GM12878 (cell line): ENCODE results near the gene SEMA4D. TPM values are rescaled to one million over a fixed set of nuclear protein-coding genes. Genes with fewer than 3 reads are reported as not detected.

ENCODE experiments used
- BHLHE40 ChIP-seq, 2 experiments: fragments of 450-650 bp in 1 of 2; IDR thresholded peaks; 2 replicates each; pipeline ENCODE4 v1.6.1; 2011 to 2017; ENCODE audit warnings: low read depth in 2 of 2, borderline replicate concordance in 1 of 2, improper control_type of control experiment in 1 of 2, low read length in 1 of 2, mild to moderate bottlenecking in 1 of 2
- CBX5 ChIP-seq: sonication (generic); IDR thresholded peaks from 2 replicates; pipeline ENCODE4 v1.6.1; 2016; ENCODE audit warnings: low read depth, moderate library complexity, mild to moderate bottlenecking, inconsistent platforms
- CHD1 ChIP-seq: IDR thresholded peaks from 2 replicates; pipeline ENCODE4 v1.6.1; 2012; ENCODE audit warnings: low read depth, low read length, improper control_type of control experiment
- ETV6 ChIP-seq, 2 experiments: fragments of 450-650 bp in 1 of 2; IDR thresholded peaks in 1 of 2; conservative IDR thresholded peaks in 1 of 2; 2 replicates each; pipeline ENCODE4 v1.6.1; 2014; ENCODE audit warnings: antibody characterized with exemption in 1 of 2, borderline replicate concordance in 1 of 2, low read depth in 1 of 2, mild to moderate bottlenecking in 1 of 2, moderate library complexity in 1 of 2
- FOXK2 ChIP-seq: fragments of 450-650 bp; IDR thresholded peaks from 2 replicates; pipeline ENCODE4 v1.6.1; 2017; ENCODE audit warnings: mild to moderate bottlenecking, moderate library complexity
- GABPA ChIP-seq: IDR thresholded peaks from 2 replicates; pipeline ENCODE4 v1.6.1; 2014; ENCODE audit warnings: antibody characterized with exemption, low read depth, mild to moderate bottlenecking, inconsistent platforms
- GATAD2B ChIP-seq: fragments of 450-650 bp; conservative IDR thresholded peaks from 2 replicates; pipeline ENCODE4 v1.6.1; 2017; ENCODE audit warnings: low read depth, mild to moderate bottlenecking, moderate library complexity
- HDGF ChIP-seq: fragments of 450-650 bp; IDR thresholded peaks from 2 replicates; pipeline ENCODE4 v1.6.1; 2016; ENCODE audit warnings: antibody characterized with exemption
- IKZF1 ChIP-seq: fragments of 450-650 bp; conservative IDR thresholded peaks from 2 replicates; pipeline ENCODE4 v1.6.1; 2017; ENCODE audit warnings: antibody characterized with exemption, mild to moderate bottlenecking
- KDM1A ChIP-seq: fragments of 200-600 bp; sonication (generic); IDR thresholded peaks from 2 replicates; pipeline ENCODE4 v1.6.1; 2016; ENCODE audit warnings: borderline replicate concordance
- LARP7 ChIP-seq: fragments of 450-650 bp; IDR thresholded peaks from 2 replicates; pipeline ENCODE4 v1.6.1; 2017; ENCODE audit warnings: mild to moderate bottlenecking
- RBBP5 ChIP-seq: fragments of 200-600 bp; sonication (generic); conservative IDR thresholded peaks from 2 replicates; pipeline ENCODE4 v1.6.1; 2016
- polyA plus RNA-seq, 11 experiments: library from polyadenylated mRNA; depleted of rRNA in 4 of 11; unstranded in 6 of 11; stranded (reverse) in 5 of 11; fragments of >200 nt; fragmentation: Nextera tagmentation in 4 of 11; fragmentation: Illumina TruSeq in 1 of 11; extraction: Ambion mirVana in 4 of 11; extraction: Trizol in 1 of 11; gene quantifications; 1 replicate in 1 of 11; 2 replicates in 10 of 11; pipeline versions ENCODE4 v1.2.1 to v1.2.3, GENCODE V29; 2011 to 2016; ENCODE audit warnings: inconsistent platforms in 2 of 11, missing spikeins in 2 of 11, low read depth in 1 of 11
- total RNA-seq, 4 experiments: library from RNA; depleted of rRNA in 3 of 4; stranded (reverse); fragments of >200 nt in 3 of 4; fragmentation: Illumina TruSeq in 1 of 4; extraction: Trizol in 1 of 4; gene quantifications; 2 replicates each; pipeline versions ENCODE4 v1.2.1 to v1.2.3, GENCODE V29; 2013 to 2021
- TF ChIP-seq, protein P1 (sequence below): fragments of 450-650 bp; IDR thresholded peaks from 2 replicates; pipeline ENCODE4 v1.6.1; 2017; ENCODE audit warnings: mild to moderate bottlenecking, moderate library complexity
- TF ChIP-seq, protein P2 (sequence below): IDR thresholded peaks from 2 replicates; pipeline ENCODE4 v1.6.1; 2011; ENCODE audit warnings: low read depth, mild to moderate bottlenecking, low read length, moderate library complexity, borderline replicate concordance; ENCODE audit errors: extremely low read depth

Gene SEMA4D
- total and polyA plus RNA-seq, 10 of the 15 experiments (the other 5 are each of a cell fraction or from before 2014, with no cell fraction given), result 15.1 to 136 (median 39.6) TPM

DNA sequence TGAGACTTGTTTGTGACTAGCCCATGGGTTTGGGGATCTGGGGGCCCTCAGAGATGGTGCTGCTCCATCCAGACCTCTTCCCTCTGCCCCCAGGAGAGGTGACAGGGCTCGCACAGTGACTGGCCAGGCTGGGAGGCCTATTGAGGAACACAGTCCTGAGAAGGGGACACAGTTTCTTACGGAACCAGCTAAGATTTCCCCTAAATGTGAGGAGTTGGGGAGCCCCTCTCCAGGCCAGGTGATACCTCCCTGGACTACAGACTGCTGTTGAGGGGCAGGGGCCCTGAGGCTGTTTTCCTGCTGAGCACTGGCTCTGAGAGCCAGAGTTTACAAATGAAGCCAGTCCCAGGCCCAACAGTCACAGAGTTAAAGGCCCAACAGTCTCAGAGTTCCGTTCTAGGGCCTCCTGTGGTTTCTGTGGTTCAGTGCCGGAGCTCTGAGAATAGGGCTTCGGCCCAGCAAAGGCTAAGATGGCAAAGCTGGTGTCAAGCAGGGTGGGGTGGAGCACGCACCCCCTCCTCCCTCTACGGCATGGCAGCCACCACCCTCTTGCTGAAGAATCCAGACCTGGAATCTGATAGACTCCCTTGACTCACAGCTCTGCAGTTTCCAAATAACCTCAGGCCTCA lies 1.1 kb upstream of the SEMA4D start (continued):
- TF ChIP-seq, protein P1, sequence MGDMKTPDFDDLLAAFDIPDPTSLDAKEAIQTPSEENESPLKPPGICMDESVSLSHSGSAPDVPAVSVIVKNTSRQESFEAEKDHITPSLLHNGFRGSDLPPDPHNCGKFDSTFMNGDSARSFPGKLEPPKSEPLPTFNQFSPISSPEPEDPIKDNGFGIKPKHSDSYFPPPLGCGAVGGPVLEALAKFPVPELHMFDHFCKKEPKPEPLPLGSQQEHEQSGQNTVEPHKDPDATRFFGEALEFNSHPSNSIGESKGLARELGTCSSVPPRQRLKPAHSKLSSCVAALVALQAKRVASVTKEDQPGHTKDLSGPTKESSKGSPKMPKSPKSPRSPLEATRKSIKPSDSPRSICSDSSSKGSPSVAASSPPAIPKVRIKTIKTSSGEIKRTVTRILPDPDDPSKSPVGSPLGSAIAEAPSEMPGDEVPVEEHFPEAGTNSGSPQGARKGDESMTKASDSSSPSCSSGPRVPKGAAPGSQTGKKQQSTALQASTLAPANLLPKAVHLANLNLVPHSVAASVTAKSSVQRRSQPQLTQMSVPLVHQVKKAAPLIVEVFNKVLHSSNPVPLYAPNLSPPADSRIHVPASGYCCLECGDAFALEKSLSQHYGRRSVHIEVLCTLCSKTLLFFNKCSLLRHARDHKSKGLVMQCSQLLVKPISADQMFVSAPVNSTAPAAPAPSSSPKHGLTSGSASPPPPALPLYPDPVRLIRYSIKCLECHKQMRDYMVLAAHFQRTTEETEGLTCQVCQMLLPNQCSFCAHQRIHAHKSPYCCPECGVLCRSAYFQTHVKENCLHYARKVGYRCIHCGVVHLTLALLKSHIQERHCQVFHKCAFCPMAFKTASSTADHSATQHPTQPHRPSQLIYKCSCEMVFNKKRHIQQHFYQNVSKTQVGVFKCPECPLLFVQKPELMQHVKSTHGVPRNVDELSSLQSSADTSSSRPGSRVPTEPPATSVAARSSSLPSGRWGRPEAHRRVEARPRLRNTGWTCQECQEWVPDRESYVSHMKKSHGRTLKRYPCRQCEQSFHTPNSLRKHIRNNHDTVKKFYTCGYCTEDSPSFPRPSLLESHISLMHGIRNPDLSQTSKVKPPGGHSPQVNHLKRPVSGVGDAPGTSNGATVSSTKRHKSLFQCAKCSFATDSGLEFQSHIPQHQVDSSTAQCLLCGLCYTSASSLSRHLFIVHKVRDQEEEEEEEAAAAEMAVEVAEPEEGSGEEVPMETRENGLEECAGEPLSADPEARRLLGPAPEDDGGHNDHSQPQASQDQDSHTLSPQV, result peak; percentile 92
- TF ChIP-seq GABPA (no peak), HDGF (no peak), FOXK2 (no peak), BHLHE40 (IDR thresholded peaks at IDR 0.05; ENCODE audit: borderline replicate concordance in 1 of 2, low read depth in 2 of 2, low read length in 1 of 2) (peak in 1 of 2 experiments; percentile 20; a peak in 1 of 4 replicates), CBX5 (no peak), IKZF1 (peak; percentile 31; the same call in 1 of the 2 replicates), ETV6 (conservative IDR thresholded peaks at IDR 0.05 in 1 of 2, IDR thresholded peaks at IDR 0.05 in 1 of 2; ENCODE audit: borderline replicate concordance in 1 of 2, low read depth in 1 of 2) (no peak), RBBP5 (no peak), KDM1A (no peak), CHD1 (no peak), GATAD2B (no peak), LARP7 (no peak)
- TF ChIP-seq, protein P2, sequence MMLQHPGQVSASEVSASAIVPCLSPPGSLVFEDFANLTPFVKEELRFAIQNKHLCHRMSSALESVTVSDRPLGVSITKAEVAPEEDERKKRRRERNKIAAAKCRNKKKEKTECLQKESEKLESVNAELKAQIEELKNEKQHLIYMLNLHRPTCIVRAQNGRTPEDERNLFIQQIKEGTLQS, result no peak
